Activated T-helper 9 cell treated with anti-CD3 and anti-CD28 coated beads, Interleukin-2, amount 50 U/mL, for 16 hours (primary cell): ENCODE measurements around the gene IFIT2.
"Not testable (repeated sequence)": the region's sequence is repeated elsewhere in the genome, so short reads cannot be mapped to it uniquely, and the experiment has no call there.

Experiments
- DNase-seq: peaks from one replicate; pipeline ENCODE4 v3.0.0-alpha.2; 2020; ENCODE audit warnings: low read depth

IFIT2 gene

GRCh38 chr10:89280508-89280907 lies 21.3 kb upstream of the IFIT2 start:
- no peak for DNase-seq

GRCh38 chr10:89281606-89282395 lies 20.0 kb upstream of the IFIT2 start:
- no peak for DNase-seq

GRCh38 chr10:89283025-89283935 lies 18.6 kb upstream of the IFIT2 start:
- DNase-seq = no peak

GRCh38 chr10:89283936-89284475 lies 17.8 kb upstream of the IFIT2 start:
- DNase-seq = no peak

GRCh38 chr10:89284711-89285110 lies 17.1 kb upstream of the IFIT2 start:
- not testable (repeated sequence) for DNase-seq

GRCh38 chr10:89285303-89285702 lies 16.5 kb upstream of the IFIT2 start:
- not testable (repeated sequence) for DNase-seq

GRCh38 chr10:89294721-89295239 lies 7.1 kb upstream of the IFIT2 start:
- DNase-seq = no peak

GRCh38 chr10:89295597-89295996 lies 6.2 kb upstream of the IFIT2 start:
- DNase-seq = no peak

GRCh38 chr10:89296220-89296648 lies 5.6 kb upstream of the IFIT2 start:
- DNase-seq = no peak

- no peak for DNase-seq
Measured at GRCh38 chr10:89297356-89297755, 4.5 kb upstream of the IFIT2 start.

- DNase-seq = no peak
Measured at GRCh38 chr10:89297791-89298190, 4.1 kb upstream of the IFIT2 start.

- no peak for DNase-seq
Measured at GRCh38 chr10:89299031-89299430, 2.8 kb upstream of the IFIT2 start.

GRCh38 chr10:89301232-89301631 lies 614 bp upstream of the IFIT2 start:
- no peak for DNase-seq

GRCh38 chr10:89302625-89303024 lies 779 bp downstream of the IFIT2 start:
- DNase-seq = no peak

GRCh38 chr10:89303161-89303560 lies 1.3 kb downstream of the IFIT2 start:
- DNase-seq = no peak

- no peak for DNase-seq
Measured at GRCh38 chr10:89304026-89304425, 2.2 kb downstream of the IFIT2 start.

GRCh38 chr10:89304446-89304845 lies 2.6 kb downstream of the IFIT2 start:
- DNase-seq = no peak

- no peak for DNase-seq
Measured at GRCh38 chr10:89304925-89305324, 3.1 kb downstream of the IFIT2 start.

GRCh38 chr10:89305766-89306433 lies 4.1 kb downstream of the IFIT2 start:
- no peak for DNase-seq

- DNase-seq = no peak
Measured at GRCh38 chr10:89306434-89307268, 4.8 kb downstream of the IFIT2 start.

- DNase-seq = no peak
Measured at GRCh38 chr10:89307269-89307577, 5.4 kb downstream of the IFIT2 start.
